GM12875 (cell line): ENCODE data around the gene HJV.
"Not testable (repeated sequence)": the region's sequence is repeated elsewhere in the genome, so short reads cannot be mapped to it uniquely, and the experiment has no call there.

Source experiments
- H3K4me3 ChIP-seq: one replicate; pipeline ENCODE4 v1.5.1; 2011; ENCODE audit warnings: low read depth, low read length, control low read depth
- CTCF ChIP-seq: IDR thresholded peaks from 2 replicates; pipeline ENCODE4 v1.5.1; 2011; ENCODE audit warnings: low read depth, mild to moderate bottlenecking, control low read depth, inconsistent platforms, low read length, moderate library complexity, borderline replicate concordance; ENCODE audit not compliant: insufficient read depth

Gene HJV

DNA sequence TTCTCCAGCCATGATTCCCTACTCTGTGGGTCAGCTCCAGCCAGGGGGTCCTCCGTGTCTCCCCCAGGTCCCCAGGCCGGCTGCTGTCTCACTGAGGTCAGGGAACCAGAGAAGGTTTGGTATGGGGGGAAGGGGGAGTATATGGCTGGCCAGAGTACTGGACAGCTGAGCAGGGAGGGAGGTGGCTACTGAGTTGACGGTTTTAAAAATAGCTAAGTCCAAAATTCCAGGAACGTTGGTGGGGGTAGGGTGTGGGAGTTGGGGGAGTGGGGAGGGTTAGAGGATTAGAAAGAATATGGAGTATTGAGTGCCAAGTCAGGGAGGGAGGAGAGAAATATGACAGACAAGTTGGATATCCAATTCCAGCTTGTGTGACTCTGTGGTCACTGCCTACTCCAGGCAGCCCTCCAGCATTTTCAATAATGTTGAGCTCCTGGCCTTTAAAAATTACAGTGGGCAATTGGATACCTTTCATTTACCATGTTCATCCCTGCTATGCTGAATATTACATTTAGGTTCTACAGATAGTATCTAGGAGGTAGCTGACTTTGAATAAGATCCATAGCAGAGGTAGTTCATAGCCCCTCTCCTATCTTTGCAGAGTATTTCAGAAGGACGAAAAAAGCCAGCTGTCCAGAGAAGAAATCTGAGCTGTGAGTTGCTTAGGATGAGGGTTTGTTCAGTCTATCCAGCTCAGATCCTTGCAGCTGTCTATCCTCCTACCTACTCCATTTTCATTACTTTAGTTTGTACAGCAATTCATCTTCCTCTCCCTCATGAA is at the start of gene HJV:
Gene HJV, minus strand, starts transcription at position 114 of the 781 bp plus-strand sequence. CDS start 1,504 bp downstream, outside the sequence.
- no peak for TF ChIP-seq CTCF
- H3K4me3 ChIP-seq = no peak within 1 kb of the TSS

- not testable (repeated sequence) for H3K4me3 ChIP-seq
Measured at GRCh38 chr1:146059148-146059547, 37.6 kb upstream of the HJV start.

DNA sequence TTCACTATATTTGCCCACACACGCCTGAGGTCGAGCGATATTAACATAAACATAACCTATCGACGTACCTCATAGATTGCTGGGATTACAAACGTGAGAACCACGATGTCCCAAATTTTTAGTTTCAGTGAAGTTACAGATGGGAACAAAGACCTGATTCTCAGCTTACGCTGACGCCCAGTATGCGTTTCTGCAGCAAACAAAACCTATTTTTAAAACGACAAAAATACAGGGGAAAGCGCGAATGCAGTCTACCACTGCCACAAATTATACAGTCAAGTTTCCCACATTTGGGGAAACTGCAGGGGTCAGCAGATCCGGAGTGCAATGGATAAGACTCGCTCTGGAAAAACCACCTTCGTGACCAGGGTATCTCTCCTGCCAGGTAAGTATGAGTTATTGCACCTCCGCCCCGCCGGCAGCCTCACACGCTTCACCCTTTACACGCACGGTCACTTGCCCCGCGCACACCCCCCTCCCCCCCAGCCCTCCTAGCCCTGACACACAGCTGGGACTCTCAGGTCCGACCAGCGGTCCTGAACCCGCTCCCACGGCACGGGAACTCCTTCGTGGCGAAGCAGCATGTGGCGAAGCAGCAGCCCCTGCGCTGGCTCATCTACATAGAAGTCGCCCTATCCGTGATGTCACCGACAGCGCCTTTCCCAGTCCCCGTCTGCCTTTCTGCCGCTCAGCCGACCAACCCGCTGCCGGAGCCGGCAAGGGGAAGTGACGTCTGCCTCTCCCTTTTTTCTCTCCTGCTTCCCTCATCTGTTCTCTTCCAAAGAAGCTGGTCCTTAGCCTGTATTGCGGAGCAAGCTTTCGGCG is 30.5 kb upstream of the HJV start:
- peak overlapping the region; percentile 33 for H3K4me3 ChIP-seq

- no peak for TF ChIP-seq CTCF
- no peak overlapping the region for H3K4me3 ChIP-seq
Measured at GRCh38 chr1:146051452-146051851, 29.9 kb upstream of the HJV start.

DNA sequence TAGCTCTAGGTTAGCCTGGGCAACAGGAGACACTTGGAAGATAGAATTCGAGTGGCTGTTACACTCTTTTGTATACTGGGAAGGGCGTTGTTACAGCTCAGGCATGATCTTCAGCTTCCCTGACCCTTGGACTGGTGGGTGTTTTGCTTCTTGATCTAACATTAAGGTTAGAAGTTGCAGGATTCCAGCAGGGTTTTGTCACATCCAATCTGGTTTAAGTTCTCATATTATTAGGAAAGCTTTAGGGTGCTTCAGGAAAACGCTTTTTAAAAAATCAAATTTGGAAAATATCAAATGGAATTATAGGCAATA is 29.1 kb upstream of the HJV start:
- not testable (repeated sequence) for H3K4me3 ChIP-seq

GRCh38 chr1:146049866-146050651 is 28.5 kb upstream of the HJV start:
- H3K4me3 ChIP-seq = not testable (repeated sequence)

- TF ChIP-seq CTCF = no peak
- H3K4me3 ChIP-seq = no peak overlapping the region
Measured at GRCh38 chr1:146049436-146049835, 27.9 kb upstream of the HJV start.

- H3K4me3 ChIP-seq = not testable (repeated sequence)
Measured at GRCh38 chr1:146048514-146049115, 27.1 kb upstream of the HJV start.

DNA sequence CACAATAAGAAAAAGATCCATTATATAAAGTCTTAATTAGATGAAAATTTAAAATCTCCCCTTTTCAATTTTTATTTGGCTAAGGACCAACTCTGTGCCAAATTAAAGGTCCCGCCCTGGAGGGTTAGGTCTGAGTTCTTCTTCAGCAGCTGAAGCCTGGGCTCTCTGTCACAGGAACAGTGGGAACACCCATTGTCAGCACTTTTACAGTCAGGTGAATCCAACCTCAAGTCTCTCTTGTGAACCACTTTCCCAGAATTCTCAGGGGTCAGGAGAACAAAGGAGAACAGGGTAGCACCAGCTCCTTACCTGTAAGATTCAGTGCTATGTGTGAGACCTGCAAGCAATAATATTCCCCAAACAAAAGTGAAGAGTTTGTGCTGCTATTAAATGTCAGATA is 25.1 kb upstream of the HJV start:
- H3K4me3 ChIP-seq = no peak overlapping the region
- no peak for TF ChIP-seq CTCF
